Natural killer cell treated with Interleukin-12 subunit alpha and Interleukin-12 subunit beta and Interleukin-15 and Interleukin-18, amount 100 ng/mL, for 72 hours (primary cell): ENCODE results near the gene GNB1. TPM values are rescaled to one million over a fixed set of nuclear protein-coding genes. Genes with fewer than 3 reads are reported as not detected.
"Not testable (repeated sequence)": the region's sequence is repeated elsewhere in the genome, so short reads cannot be mapped to it uniquely, and the experiment has no call there.

Experiments used
- ATAC-seq, 2 donors: fragments of 150-1000 bp; cut with Tn5 transposase in 1 of 2; sonication (Bioruptor Pico), chemical (Tn5 transposase) in 1 of 2; 2 replicates each; pipeline ENCODE4 v1.10.0; 2021
- DNase-seq: peaks from one replicate; pipeline ENCODE4 v3.0.0; 2022; ENCODE audit warnings: low spot score
- H3K27ac Mint-ChIP-seq, 2 donors: 1 replicate in 1 of 2; 2 replicates in 1 of 2; pipeline ENCODE4 v1.8.0; 2022; ENCODE audit warnings: mixed read lengths in 2 of 2, mild to moderate bottlenecking in 1 of 2, moderate library complexity in 1 of 2
- H3K27me3 Mint-ChIP-seq, 2 donors: 1 replicate in 1 of 2; 2 replicates in 1 of 2; pipeline ENCODE4 v1.8.0; 2022; ENCODE audit warnings: mixed read lengths in 2 of 2
- H3K36me3 Mint-ChIP-seq: one replicate; pipeline ENCODE4 v1.8.0; 2022; ENCODE audit warnings: mixed read lengths
- H3K4me1 Mint-ChIP-seq, 2 donors: 1 replicate in 1 of 2; 2 replicates in 1 of 2; pipeline ENCODE4 v1.8.0; 2022; ENCODE audit warnings: low read depth in 2 of 2, mixed read lengths in 2 of 2, mild to moderate bottlenecking in 1 of 2
- H3K4me3 Mint-ChIP-seq: one replicate; pipeline ENCODE4 v1.8.0; 2022; ENCODE audit warnings: mixed read lengths
- H3K9me3 Mint-ChIP-seq: 2 replicates; pipeline ENCODE4 v1.8.0; 2022; ENCODE audit warnings: mixed read lengths
- total RNA-seq, 2 donors: library from RNA; stranded (reverse); gene quantifications; one replicate each; pipeline ENCODE4 v1.2.3, GENCODE V29; 2022

GNB1 gene
- total RNA-seq, 2 donors from 2014 or later, result 361 to 446 TPM

DNA sequence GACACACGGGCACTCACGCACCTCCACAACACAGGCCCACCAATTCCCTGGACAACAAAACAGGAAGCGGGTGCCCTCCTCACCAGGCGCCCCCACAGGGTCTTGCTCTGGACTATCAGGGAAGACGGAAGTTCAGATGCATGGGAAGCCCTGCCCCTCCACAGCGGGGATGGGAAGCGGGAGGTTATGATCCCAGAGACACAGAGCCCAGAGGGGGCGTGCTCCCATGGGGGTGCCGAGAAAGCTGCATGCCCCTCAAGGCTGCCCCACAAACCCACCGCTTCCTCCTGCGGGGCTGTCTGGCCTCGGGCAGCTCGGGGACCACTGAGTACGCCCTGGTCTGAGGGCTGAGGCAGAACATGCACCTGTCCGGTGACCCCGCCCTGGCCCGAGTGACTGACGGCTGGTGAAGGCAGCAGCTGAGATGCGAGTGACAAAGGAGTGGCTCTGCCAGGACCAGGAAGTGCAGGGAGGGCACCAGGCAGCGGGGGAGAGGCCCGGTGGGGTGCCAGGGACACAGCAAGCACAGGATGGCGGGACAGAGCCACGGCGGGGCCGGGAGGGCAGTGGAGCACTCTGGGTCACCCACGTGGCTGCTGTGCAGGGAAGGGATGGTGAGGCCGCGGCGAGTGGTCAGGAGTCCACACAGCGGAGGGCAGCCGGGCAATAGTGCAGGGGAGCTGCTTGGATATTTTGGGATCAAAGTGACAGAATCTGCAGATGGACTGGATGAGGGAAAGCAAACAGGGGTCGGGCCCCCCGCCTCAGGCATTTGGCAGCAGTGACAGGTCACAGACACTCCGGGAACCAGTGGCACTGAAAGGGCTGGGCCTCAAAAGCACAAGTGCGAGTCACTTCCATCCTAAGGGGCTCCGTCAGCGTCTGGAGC is 131.2 kb downstream of the GNB1 start:
- Mint-ChIP-seq H3K36me3 (no peaks in the 10 kb centered on the region), H3K4me1 (peaks cover 15 to 25% of the 10 kb centered on the region in 2 donors), H3K27ac (peak overlapping the region in 1 of 2 donors; percentile 28), H3K4me3 (no peak overlapping the region), H3K9me3 (no peaks in the 10 kb centered on the region), H3K27me3 (no peaks in the 10 kb centered on the region)
- ATAC-seq (no peak), DNase-seq (no peak)

DNA sequence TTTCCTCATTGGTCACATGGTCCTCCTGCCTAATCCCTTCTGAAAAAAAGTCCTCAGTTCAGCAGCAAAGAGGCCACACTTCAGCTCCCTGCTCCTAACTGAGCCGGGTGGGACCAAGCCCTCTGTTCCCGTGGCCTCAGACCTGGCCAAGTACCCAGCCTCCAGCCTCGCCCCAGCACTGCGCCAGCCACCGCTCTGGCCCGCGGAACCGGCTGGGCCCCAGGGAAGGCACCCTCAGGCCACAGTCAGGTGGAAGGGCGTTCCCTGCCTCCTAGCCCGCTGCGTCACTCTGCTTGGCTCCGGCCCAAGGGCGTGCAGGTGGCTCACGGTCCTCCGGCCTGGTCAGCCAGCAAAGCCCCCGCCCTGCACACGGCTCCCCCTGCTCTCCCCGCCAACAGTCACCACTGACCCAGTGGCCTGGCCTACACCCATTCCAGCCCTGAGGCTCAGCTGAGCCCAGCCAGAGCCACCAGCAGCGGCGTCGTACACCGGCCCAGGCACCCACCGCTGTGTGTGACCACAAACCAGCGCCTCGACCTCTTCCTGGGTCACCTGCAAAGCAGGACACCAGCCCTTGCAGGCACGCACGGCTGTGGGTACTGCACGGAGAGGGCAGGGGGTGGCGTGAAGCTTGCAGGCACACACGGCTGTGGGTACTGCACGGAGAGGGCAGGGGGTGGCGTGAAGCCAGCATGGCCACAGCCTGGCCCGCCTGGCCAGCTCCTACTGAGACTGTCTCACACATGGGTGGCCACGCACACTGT is 132.0 kb downstream of the GNB1 start:
- no peaks in the 10 kb centered on the region for H3K9me3 Mint-ChIP-seq
- peak overlapping the region; percentile 41 to 89 for H3K27ac Mint-ChIP-seq
- peaks cover 15 to 25% of the 10 kb centered on the region in 2 donors for H3K4me1 Mint-ChIP-seq
- no peaks in the 10 kb centered on the region for H3K36me3 Mint-ChIP-seq
- H3K4me3 Mint-ChIP-seq, result no peak overlapping the region
- ATAC-seq (peak; percentile 56 to 57), DNase-seq (no peak)
- no peaks in the 10 kb centered on the region for H3K27me3 Mint-ChIP-seq

DNA sequence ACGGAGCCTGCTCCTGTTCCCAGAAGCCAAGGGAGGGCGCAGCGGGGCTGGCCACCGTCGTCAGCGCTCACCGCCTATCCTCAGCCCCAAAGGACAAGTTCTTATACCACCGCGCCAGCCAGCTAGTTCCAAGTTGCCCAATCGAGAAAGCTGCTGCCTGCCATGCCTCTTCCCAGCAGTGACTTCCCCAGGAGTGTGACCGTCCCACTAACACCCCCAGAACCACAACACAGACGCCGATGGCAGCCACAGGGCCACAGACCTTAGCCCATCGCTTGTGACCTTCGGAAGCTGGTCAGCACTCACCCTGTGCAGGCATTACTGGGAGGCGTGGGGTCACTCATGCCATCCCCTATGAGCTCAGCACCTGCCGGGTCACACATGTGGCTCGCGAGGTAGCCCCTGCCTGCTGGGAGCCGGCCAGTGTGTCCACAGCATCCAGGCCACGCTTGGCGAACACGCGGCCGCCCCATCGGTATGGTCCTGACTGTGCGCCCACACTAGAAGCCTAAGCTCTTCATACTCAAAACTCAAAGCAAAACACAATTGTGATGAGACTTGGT is 132.7 kb downstream of the GNB1 start:
- DNase-seq (no peak), ATAC-seq (peak; percentile 34 to 68)
- no peak overlapping the region for H3K4me3 Mint-ChIP-seq
- peaks cover 15 to 25% of the 10 kb centered on the region in 2 donors for H3K4me1 Mint-ChIP-seq
- no peaks in the 10 kb centered on the region for H3K27me3 Mint-ChIP-seq
- peak overlapping the region; percentile 41 to 89 for H3K27ac Mint-ChIP-seq
- H3K36me3 Mint-ChIP-seq, result no peaks in the 10 kb centered on the region
- H3K9me3 Mint-ChIP-seq, result no peaks in the 10 kb centered on the region

DNA sequence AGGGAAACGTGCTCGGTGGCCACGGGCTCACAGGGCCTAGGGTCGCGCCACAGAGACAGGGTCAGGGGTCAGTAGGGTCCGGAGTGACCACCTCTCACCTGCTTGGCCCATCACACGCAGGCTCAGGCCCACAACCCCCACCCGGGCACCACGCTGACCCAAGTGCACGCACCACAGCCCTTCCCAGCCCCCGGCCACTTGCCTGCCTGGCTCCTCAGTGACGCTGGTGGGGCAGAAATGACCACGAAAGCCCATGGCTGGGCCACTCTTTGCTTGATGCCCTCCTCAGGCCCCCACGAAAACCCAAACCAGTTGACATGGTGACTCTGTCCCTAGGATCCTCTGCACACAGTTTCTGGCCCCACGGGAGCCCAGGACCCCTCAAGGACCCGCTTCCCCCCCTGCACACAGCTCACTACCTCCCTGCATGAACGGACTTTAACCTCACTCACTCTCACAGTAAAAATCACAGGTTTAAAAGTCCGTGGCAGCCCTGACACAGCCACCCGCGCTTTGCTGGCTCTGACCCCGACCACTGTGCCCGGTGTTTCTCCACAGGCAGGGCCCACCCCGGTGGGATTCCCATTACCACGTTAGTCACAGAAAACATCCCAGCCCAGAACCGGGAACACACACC is 133.3 kb downstream of the GNB1 start:
- Mint-ChIP-seq H3K36me3 (no peaks in the 10 kb centered on the region), H3K27me3 (no peaks in the 10 kb centered on the region), H3K27ac (peak overlapping the region in 1 of 2 donors; percentile 89), H3K9me3 (no peaks in the 10 kb centered on the region), H3K4me3 (no peak overlapping the region), H3K4me1 (peaks cover 15 to 25% of the 10 kb centered on the region in 2 donors)
- DNase-seq (no peak), ATAC-seq (no peak)

DNA sequence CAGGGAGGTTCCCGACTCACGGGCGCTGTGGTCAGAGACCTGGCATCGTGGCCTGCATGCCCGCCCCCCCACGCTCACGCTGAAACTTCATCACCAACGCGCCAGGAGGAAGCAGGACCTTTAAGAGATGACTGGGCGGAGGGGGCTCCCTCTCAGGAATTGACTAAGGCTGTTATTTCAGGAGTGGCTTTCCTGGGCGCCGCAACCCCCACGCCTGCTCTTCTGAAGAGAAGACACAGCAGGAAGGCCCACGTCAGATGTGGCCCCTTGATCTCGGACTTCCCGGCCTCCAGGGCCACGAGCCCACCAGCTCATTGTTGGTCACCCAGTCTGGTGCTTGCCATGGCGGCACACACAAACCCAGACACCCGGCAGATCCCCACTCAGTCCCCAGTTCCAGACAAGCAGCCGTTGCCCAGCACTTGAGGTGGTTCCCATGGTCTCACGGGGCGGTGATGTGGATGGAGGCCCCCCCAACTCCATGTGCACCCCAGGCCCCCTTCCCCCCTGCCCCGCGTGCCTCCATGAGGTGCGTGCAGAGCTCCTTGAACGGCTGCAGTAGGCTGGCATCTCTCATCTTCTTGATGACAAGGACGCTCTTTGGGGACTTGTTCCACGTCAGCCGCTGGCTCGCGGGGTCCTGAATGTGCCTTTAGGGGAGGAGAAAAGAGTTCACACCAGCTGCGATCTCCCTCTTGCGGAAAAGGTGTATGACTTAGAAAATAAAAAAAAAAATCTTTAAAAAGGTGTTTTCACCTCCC is 134.0 kb downstream of the GNB1 start:
- H3K36me3 Mint-ChIP-seq, result no peaks in the 10 kb centered on the region
- H3K27me3 Mint-ChIP-seq, result no peaks in the 10 kb centered on the region

DNA sequence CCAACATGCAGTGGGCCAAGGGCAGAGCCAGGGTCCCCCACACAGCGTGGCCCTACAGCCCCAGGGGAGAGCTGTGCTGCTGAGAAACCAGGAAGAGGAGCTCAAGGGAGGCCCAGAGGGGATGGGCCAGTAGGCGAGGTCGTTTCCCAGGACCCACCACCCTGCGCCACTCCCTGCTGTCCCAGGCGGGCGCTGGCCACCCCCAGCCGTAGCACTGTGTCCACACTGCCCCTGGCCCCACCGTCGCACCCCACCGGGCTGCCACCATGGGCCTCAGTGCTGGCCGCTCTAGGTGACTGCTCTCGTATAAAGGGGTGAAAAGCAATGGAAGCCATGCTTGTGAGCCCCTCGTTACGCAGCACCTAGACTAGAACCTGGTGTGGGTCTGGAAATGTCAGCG is 135.0 kb downstream of the GNB1 start:
- Mint-ChIP-seq H3K9me3 (no peaks in the 10 kb centered on the region), H3K36me3 (no peaks in the 10 kb centered on the region), H3K4me1 (peaks cover 15 to 22% of the 10 kb centered on the region in 2 donors), H3K27ac (no peak overlapping the region), H3K27me3 (no peaks in the 10 kb centered on the region), H3K4me3 (no peak overlapping the region)
- ATAC-seq, result no peak
- no peak for DNase-seq

More for the DNA sequence above, 134.0 kb downstream of the GNB1 start:
- DNase-seq, result no peak
- Mint-ChIP-seq H3K4me1 (peaks cover 15 to 24% of the 10 kb centered on the region in 2 donors), H3K4me3 (no peak overlapping the region), H3K9me3 (no peaks in the 10 kb centered on the region), H3K27ac (no peak overlapping the region)
- ATAC-seq, result no peak

DNA sequence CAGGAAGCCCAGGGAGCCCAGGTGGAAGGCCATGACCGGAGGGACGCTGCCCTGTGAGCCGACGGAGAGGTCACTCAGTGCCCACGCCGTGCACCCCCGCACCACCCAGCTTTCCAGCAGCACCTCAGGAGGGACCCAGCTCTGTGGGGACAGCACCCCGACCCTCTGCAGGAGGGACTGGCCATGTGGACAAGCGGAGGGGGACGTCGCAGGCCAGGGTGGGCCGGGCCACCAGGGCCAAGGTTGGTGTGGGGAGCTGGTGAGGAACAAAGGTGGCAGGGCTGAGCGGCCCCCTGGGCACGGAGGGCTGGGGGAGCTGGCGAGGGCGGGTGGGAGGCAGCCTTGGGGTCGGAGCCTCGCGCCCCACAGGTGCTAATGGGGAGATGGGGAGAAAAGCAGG is 135.5 kb downstream of the GNB1 start:
- peaks cover 15 to 21% of the 10 kb centered on the region in 2 donors for H3K4me1 Mint-ChIP-seq
- H3K9me3 Mint-ChIP-seq, result no peaks in the 10 kb centered on the region
- ATAC-seq (no peak), DNase-seq (no peak)
- H3K4me3 Mint-ChIP-seq, result no peak overlapping the region
- H3K27ac Mint-ChIP-seq, result no peak overlapping the region
- H3K27me3 Mint-ChIP-seq, result no peaks in the 10 kb centered on the region
- H3K36me3 Mint-ChIP-seq, result no peaks in the 10 kb centered on the region

DNA sequence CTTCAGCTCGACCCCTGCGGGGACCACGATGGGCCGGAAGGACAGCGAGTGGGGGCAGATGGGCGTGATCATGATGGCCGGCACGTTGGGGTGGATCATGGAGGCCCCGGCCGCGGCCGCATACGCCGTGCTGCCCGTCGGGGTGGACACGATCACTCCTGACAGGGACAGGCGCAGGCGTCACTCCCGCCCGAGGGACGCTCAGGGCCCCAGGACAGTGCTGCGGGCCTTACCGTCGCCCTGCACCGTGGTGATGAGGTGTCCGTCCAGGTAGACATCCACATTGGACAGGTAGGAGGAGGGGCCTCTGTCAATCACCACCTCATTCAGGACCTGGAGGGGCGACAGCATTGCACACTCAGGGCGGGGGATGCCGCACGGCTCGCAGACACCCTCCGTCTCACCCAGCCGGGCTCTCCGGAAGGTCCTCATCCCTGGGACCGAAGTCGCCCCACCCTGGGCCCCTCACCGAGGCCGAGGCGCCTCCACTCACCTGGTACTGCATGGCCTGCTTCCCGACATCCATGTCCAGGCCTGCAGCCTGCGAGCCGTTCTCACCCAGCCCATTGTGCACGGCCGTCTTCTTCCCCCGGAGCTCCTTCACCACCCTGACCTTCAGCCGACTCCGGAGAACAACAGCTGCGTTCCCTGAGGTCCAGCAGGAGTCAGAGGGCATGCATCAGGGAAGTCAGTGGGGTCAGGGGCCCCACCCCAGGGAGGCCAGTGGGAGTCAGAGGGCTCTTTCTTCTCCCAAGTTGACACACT is 136.7 kb downstream of the GNB1 start:
- H3K9me3 Mint-ChIP-seq, result no peaks in the 10 kb centered on the region

DNA sequence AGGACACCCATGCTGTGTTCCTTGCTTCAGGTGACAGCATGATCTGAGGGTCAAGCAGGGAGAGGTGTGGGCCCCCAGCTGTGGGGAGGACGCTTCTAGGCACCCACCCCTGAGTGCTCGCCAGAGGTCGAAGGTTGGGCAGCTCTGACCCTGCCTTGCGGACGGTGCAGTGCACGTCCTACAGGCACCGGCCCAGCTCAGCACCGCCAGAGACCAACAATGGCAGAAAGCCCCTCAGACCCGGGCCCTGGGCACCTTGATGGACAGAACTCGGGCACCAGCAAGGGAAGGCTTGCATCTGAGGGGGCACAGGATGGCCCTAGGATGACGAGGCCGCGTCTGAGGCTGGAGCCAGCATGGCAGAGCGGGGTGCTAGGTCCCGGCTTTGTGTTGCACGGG is 137.3 kb downstream of the GNB1 start:
- Mint-ChIP-seq H3K9me3 (no peaks in the 10 kb centered on the region), H3K27ac (no peak overlapping the region), H3K36me3 (no peaks in the 10 kb centered on the region), H3K4me1 (peaks cover 8 to 14% of the 10 kb centered on the region in 2 donors), H3K27me3 (no peaks in the 10 kb centered on the region), H3K4me3 (no peak overlapping the region)
- DNase-seq (no peak), ATAC-seq (no peak)

More for the DNA sequence above, 136.7 kb downstream of the GNB1 start:
- Mint-ChIP-seq H3K27me3 (no peaks in the 10 kb centered on the region), H3K36me3 (no peaks in the 10 kb centered on the region), H3K4me3 (no peak overlapping the region), H3K27ac (no peak overlapping the region), H3K4me1 (peaks cover 11 to 20% of the 10 kb centered on the region in 2 donors)
- ATAC-seq, result no peak
- no peak for DNase-seq

DNA sequence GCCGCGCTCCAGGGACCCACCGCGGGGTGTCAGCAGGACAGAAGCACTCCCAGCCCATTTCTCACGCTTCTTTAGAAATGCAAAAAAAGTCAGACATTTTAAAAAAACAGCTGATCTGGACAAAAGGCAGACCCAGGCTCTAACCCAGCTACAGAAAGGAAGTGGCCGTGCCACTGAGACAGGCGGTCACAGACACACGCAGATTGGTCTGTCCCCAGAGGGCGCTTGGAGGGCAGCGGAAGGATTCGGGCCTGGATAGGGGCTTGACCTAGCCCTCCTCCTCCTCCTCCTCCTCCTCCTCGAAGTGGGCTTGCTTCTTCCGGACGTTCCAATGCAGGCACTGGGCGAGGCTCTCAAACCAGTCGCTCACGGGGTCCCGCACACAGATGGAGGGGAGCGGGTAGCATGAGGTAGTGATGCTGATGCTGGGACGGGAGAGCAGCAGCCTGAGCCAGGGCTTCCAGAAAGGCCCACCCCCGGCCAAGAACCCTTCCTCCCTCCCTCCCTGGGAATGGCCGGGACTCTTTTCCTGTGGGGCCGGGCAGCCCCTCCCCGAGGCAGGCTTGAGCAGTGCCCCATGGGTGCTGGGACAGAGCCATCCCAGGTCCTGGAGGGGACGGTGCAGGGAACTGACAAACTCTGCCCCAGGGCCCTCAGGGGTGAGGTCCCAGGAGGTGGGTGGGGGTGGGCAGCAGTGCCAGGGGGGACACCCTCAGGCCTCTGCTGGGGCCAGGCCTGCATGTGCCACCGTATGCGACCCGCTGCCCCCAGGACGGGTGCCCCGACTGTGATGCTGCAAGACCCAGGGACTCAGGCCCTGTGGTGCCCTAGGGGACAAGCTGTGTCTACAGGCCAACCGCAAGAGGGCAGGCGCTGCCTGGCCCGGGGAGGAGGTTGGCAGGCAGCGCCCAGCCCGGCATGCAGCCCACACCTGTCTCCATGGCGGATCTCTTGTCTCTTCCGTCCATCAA is 138.0 kb downstream of the GNB1 start:
- no peak overlapping the region for H3K27ac Mint-ChIP-seq
- H3K9me3 Mint-ChIP-seq, result no peaks in the 10 kb centered on the region
- H3K36me3 Mint-ChIP-seq, result no peaks in the 10 kb centered on the region
- DNase-seq (no peak), ATAC-seq (no peak)
- no peak overlapping the region for H3K4me3 Mint-ChIP-seq
- no peaks in the 10 kb centered on the region for H3K27me3 Mint-ChIP-seq
- peaks cover 3 to 10% of the 10 kb centered on the region in 2 donors for H3K4me1 Mint-ChIP-seq

DNA sequence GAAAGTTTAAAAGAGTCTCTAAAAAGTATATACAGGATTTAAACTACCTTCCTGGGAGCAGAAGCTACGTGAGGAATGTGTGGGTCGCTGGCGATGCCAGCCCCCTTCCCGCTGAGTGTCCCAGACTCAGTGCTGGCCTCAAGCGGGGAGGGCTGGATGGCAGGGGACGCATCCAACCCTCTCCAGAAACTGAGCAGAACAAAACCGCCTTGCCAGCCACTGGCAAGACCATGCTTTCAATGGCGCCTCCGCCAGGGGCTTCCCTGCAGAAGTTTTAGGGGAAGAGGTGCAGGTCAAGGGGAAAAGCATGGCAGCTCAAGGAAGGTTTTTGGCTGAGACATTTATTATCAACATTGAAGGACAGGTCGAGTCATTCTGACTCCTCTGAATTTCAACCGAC is 138.7 kb downstream of the GNB1 start:
- no peak for ATAC-seq
- H3K27me3 Mint-ChIP-seq, result no peaks in the 10 kb centered on the region
- H3K36me3 Mint-ChIP-seq, result no peaks in the 10 kb centered on the region
- H3K4me1 Mint-ChIP-seq, result peaks cover 0 to 6% of the 10 kb centered on the region in 2 donors
- no peak for DNase-seq
- H3K4me3 Mint-ChIP-seq, result no peak overlapping the region
- H3K9me3 Mint-ChIP-seq, result no peaks in the 10 kb centered on the region
- H3K27ac Mint-ChIP-seq, result no peak overlapping the region

DNA sequence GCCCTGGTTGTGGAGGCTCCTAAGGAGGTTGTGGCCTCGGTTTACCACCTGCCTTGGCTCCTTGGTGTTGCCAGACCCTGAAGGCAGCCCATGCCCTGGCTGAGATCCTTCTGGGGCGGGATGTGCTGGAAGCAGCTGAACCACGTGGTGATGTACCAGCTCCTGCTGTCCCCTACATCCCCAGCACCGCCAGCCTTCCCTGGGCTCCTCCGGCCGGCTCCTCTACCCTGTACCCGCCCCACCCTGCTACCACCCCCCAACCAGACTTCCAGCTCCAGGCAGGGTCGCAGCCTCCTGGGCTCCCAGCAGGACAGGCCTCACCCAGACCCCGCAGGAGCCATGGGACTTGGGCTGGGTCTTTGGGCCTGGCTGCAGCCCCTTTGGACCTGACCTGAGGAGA is 140.9 kb downstream of the GNB1 start:
- not testable (repeated sequence) for H3K27me3 Mint-ChIP-seq, H3K27ac Mint-ChIP-seq, H3K9me3 Mint-ChIP-seq, H3K36me3 Mint-ChIP-seq, DNase-seq, H3K4me3 Mint-ChIP-seq, ATAC-seq, H3K4me1 Mint-ChIP-seq
